Gastrocnemius medialis (tissue), 4 donors: ENCODE data around the gene ATXN10.

Experiments
- CTCF ChIP-seq, 5 experiments: fragments of 450-650 bp in 3 of 5; fragments of 200-600 bp in 2 of 5; sonication (generic) in 2 of 5; IDR thresholded peaks in 4 of 5; conservative IDR thresholded peaks in 1 of 5; 1 replicate in 4 of 5; 2 replicates in 1 of 5; pipeline ENCODE4 v1.5.1; 2016 to 2019; ENCODE audit warnings: antibody characterized with exemption in 5 of 5, mild to moderate bottlenecking in 3 of 5, moderate library complexity in 3 of 5
- POLR2A ChIP-seq, 2 donors: fragments of 450-650 bp; IDR thresholded peaks; one replicate each; pipeline ENCODE4 v1.6.1; 2017; ENCODE audit warnings: antibody characterized with exemption in 2 of 2, mild to moderate bottlenecking in 2 of 2, moderate library complexity in 2 of 2

- TF ChIP-seq CTCF (IDR thresholded peaks at IDR 0.05 in 4 of 5, conservative IDR thresholded peaks at IDR 0.05 in 1 of 5) (no peak), POLR2A (IDR thresholded peaks at IDR 0.05) (no peak)
These were observed 219.9 kb downstream of the ATXN10 start for GRCh38 chr22:45891471-45891995.
